HepG2 (cell line): ENCODE data around the gene CDK5RAP2. TPM values are rescaled to one million over a fixed set of nuclear protein-coding genes. Genes with fewer than 3 reads are reported as not detected.

Experiments
- ATAC-seq: fragments of 200-7000 bp; cut with Tn5 transposase; 3 replicates; pipeline ENCODE4 v1.9.1; 2020; ENCODE audit warnings: mild to moderate bottlenecking, moderate library complexity
- BruUV-seq: library from RNA; stranded (reverse); fragments of 400-500 nt; replicated peaks from 2 replicates; lab custom pipeline; 2021; lab: Mats Ljungman, UMichigan
- CTCF ChIA-PET: fragments of 300-600 bp; formaldehyde crosslinking; extraction: SDS; loops from one replicate; lab custom pipeline; 2021; ENCODE audit warnings: low total read pairs, inconsistent platforms, low intra/inter-chr PET ratio; lab: Yijun Ruan, JAX
- POLR2A ChIA-PET: fragments of 350-600 bp; sonication (Branson Sonifier 250); formaldehyde crosslinking; loops from one replicate; lab custom pipeline; 2020; ENCODE audit warnings: antibody characterized with exemption, inconsistent platforms; lab: Yijun Ruan, JAX
- DNase-seq: peaks from one replicate; pipeline ENCODE4 v3.0.0-alpha.2; 2015; ENCODE audit warnings: low spot score
- FAIRE-seq: peaks from 3 replicates; lab custom pipeline; 2011; peaks lifted over from hg19 to GRCh38; lab: Jason Lieb, UNC
- H2AFZ ChIP-seq: one replicate; pipeline ENCODE4 v1.6.1; 2011; ENCODE audit warnings: low read length, inconsistent platforms
- H3K27ac ChIP-seq: fragments of 300-600 bp; 3 replicates; pipeline ENCODE4 v1.8.0; 2011; ENCODE audit warnings: mixed run types, mild to moderate bottlenecking, mixed read lengths, low read length, inconsistent platforms; ENCODE audit not compliant: insufficient read depth; ENCODE audit errors: extremely low read length
- H3K27me3 ChIP-seq, 2 experiments: fragments of 200-600 bp in 1 of 2; 2 replicates in 1 of 2; 3 replicates in 1 of 2; pipeline versions ENCODE4 v1.6.0 to v1.8.0; 2011; ENCODE audit warnings: low read length in 2 of 2, mild to moderate bottlenecking in 2 of 2, moderate library complexity in 2 of 2, inconsistent platforms in 1 of 2; ENCODE audit not compliant: insufficient read depth in 2 of 2, control insufficient read depth in 1 of 2
- H3K36me3 ChIP-seq, 2 experiments: fragments of 200-600 bp in 1 of 2; replicated peaks in 1 of 2; 2 replicates in 1 of 2; 3 replicates in 1 of 2; pipeline versions ENCODE4 v1.5.1 to v1.8.0; 2011; ENCODE audit warnings: low read length in 2 of 2, inconsistent platforms in 1 of 2; ENCODE audit not compliant: insufficient read depth in 2 of 2, control insufficient read depth in 1 of 2
- H3K4me1 ChIP-seq: 2 replicates; pipeline ENCODE4 v1.5.1; 2012; ENCODE audit warnings: low read length, inconsistent platforms; ENCODE audit not compliant: insufficient read depth
- H3K4me2 ChIP-seq: 2 replicates; pipeline ENCODE4 v1.6.0; 2011; ENCODE audit warnings: low read depth, low read length, inconsistent platforms
- H3K4me3 ChIP-seq, 3 experiments: fragments of 200-600 bp in 1 of 3; sonication (generic), shearing (Covaris generic) in 1 of 3; replicated peaks in 1 of 3; 2 replicates each; pipeline ENCODE4 v1.5.1; 2011 to 2016; ENCODE audit warnings: low read length in 3 of 3, inconsistent platforms in 2 of 3, low read depth in 2 of 3, mild to moderate bottlenecking in 2 of 3, control low read depth in 1 of 3, mixed read lengths in 1 of 3; ENCODE audit not compliant: insufficient read depth in 1 of 3
- H3K79me2 ChIP-seq: one replicate; pipeline ENCODE4 v1.6.1; 2011; ENCODE audit warnings: low read length, inconsistent platforms; ENCODE audit not compliant: insufficient read depth
- H3K9ac ChIP-seq: 2 replicates; pipeline ENCODE4 v1.6.0; 2011; ENCODE audit warnings: mild to moderate bottlenecking, low read depth, low read length, inconsistent platforms; ENCODE audit not compliant: insufficient read depth
- H3K9me3 ChIP-seq: 2 replicates; pipeline ENCODE4 v1.5.1; 2012; ENCODE audit warnings: mild to moderate bottlenecking, low read length
- H4K20me1 ChIP-seq: 2 replicates; pipeline ENCODE4 v1.6.0; 2011; ENCODE audit warnings: inconsistent platforms, mild to moderate bottlenecking, low read length, moderate library complexity; ENCODE audit not compliant: insufficient read depth
- KDM1A ChIP-seq: IDR thresholded peaks from 2 replicates; pipeline ENCODE4 v1.6.1; 2016; ENCODE audit warnings: missing compliant biosample characterization
- NFE2L2 ChIP-seq: fragments of 150-350 bp; IDR thresholded peaks from 2 replicates; pipeline ENCODE4 v1.6.1; 2014; ENCODE audit warnings: low read length
- THAP11 ChIP-seq: IDR thresholded peaks from 2 replicates; pipeline ENCODE4 v1.6.1; 2016; ENCODE audit warnings: missing biosample characterization, missing genetic modification reagents
- YEATS2 ChIP-seq: sonication (generic); formaldehyde crosslinking; IDR thresholded peaks from 2 replicates; pipeline ENCODE4 v1.4.0; 2020; ENCODE audit warnings: missing genetic modification reagents, borderline replicate concordance
- ZFYVE20 ChIP-seq: sonication (generic); formaldehyde crosslinking; IDR thresholded peaks from 2 replicates; pipeline ENCODE4 v1.8.0; 2023; ENCODE audit warnings: low read depth, mild to moderate bottlenecking, moderate library complexity, missing genetic modification reagents, borderline replicate concordance
- ZNF20 ChIP-seq: sonication (generic); formaldehyde crosslinking; IDR thresholded peaks from 2 replicates; pipeline ENCODE4 v1.4.0; 2020; ENCODE audit warnings: mild to moderate bottlenecking, moderate library complexity, missing genetic modification reagents
- ZNF343 ChIP-seq: sonication (generic); formaldehyde crosslinking; IDR thresholded peaks from 2 replicates; pipeline ENCODE4 v1.4.0; 2020; ENCODE audit warnings: mild to moderate bottlenecking, missing genetic modification reagents
- ZNF530 ChIP-seq: sonication (generic); formaldehyde crosslinking; IDR thresholded peaks from 2 replicates; pipeline ENCODE4 v1.5.0; 2020; ENCODE audit warnings: low read depth, mild to moderate bottlenecking, missing genetic modification reagents
- ZNF589 ChIP-seq: sonication (generic); formaldehyde crosslinking; conservative IDR thresholded peaks from 2 replicates; pipeline ENCODE4 v1.8.0; 2022; ENCODE audit warnings: mild to moderate bottlenecking, moderate library complexity, missing genetic modification reagents
- ZNF883 ChIP-seq: sonication (generic); formaldehyde crosslinking; IDR thresholded peaks from 2 replicates; pipeline ENCODE4 v1.5.1; 2020; ENCODE audit warnings: mild to moderate bottlenecking, missing genetic modification reagents; ENCODE audit errors: not compliant biosample characterization
- WGBS: methylation state at CpG from one replicate; pipeline ENCODE4 v1.1.6; 2017; ENCODE audit warnings: low lambda C conversion rate; 5-methylcytosine and 5-hydroxymethylcytosine counted together
- in situ Hi-C: cut with HindIII; loops from 2 replicates; pipeline ENCODE4 v1.10.0; 2017; ENCODE audit warnings: low pct_unique_long_range_greater_than_20kb; ENCODE audit not compliant: extremely low pct_ligation_motif_present
- intact Hi-C: fragments of 100-400 bp; cut with micrococcal nuclease; formaldehyde crosslinking; loops from one replicate; pipeline ENCODE4 v1.10.0; 2022; ENCODE audit not compliant: unreplicated experiment
- polyA plus RNA-seq, 8 experiments: library from polyadenylated mRNA; depleted of rRNA in 3 of 8; stranded (reverse) in 7 of 8; unstranded in 1 of 8; fragments of >200 nt; fragmentation: Illumina TruSeq in 4 of 8; extraction: Trizol in 4 of 8; gene quantifications; 2 replicates each; pipeline versions ENCODE4 v1.2.1 to v1.2.3, GENCODE V29; 2011 to 2016; ENCODE audit warnings: low read depth in 4 of 8, missing spikeins in 1 of 8, mixed read lengths in 1 of 8; ENCODE audit not compliant: insufficient read depth in 1 of 8
- total RNA-seq, 5 experiments: library from RNA; depleted of rRNA; stranded (reverse); fragments of >200 nt; fragmentation: Illumina TruSeq; extraction: Trizol; gene quantifications; 2 replicates each; pipeline ENCODE4 v1.2.3, GENCODE V29; 2016; ENCODE audit warnings: low read depth in 1 of 5
- TF ChIP-seq, protein P1 (sequence below): sonication (generic); formaldehyde crosslinking; conservative IDR thresholded peaks from 2 replicates; pipeline ENCODE4 v1.4.0; 2020; ENCODE audit warnings: missing genetic modification reagents
- TF ChIP-seq, protein P2 (sequence below): IDR thresholded peaks from 2 replicates; pipeline ENCODE4 v1.6.1; 2018; ENCODE audit warnings: missing genetic modification reagents, mild to moderate bottlenecking, missing compliant biosample characterization

Gene CDK5RAP2
- total and polyA plus RNA-seq, 2 of the 13 experiments (the other 11 are each of a cell fraction or from before 2014, with no cell fraction given) = 31.8 to 42.2 TPM

- TF ChIP-seq NFE2L2 (no peak), THAP11 (CRISPR knock-in tag) (no peak), KDM1A (no peak), ZNF883 (no peak), ZFYVE20 (CRISPR knock-in tag) (no peak)
- TF ChIP-seq, protein P1, sequence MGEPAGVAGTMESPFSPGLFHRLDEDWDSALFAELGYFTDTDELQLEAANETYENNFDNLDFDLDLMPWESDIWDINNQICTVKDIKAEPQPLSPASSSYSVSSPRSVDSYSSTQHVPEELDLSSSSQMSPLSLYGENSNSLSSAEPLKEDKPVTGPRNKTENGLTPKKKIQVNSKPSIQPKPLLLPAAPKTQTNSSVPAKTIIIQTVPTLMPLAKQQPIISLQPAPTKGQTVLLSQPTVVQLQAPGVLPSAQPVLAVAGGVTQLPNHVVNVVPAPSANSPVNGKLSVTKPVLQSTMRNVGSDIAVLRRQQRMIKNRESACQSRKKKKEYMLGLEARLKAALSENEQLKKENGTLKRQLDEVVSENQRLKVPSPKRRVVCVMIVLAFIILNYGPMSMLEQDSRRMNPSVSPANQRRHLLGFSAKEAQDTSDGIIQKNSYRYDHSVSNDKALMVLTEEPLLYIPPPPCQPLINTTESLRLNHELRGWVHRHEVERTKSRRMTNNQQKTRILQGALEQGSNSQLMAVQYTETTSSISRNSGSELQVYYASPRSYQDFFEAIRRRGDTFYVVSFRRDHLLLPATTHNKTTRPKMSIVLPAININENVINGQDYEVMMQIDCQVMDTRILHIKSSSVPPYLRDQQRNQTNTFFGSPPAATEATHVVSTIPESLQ = no peak
Measured at GRCh38 chr9:120507936-120508510, 71.9 kb downstream of the CDK5RAP2 start (continued).

DNA sequence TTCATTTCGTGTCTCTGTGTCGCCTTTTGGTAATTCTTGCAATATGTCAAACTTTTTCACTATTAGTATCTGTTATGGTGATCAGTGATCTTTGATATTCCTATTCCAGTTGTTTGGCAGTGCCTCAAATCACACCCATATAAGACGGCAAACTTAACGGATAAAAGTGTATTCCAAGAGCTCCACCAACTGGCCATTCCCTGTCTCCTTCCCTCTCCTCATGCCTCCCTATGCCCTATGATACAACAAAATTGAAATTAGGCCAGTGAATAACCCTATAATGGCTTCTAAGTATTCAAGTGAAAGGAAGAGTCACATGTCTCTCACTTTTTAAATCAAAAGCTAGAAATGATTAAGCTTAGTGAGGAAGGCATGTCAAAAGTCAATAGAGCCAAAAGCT, 74.8 kb downstream of the CDK5RAP2 start:
- intact Hi-C loops (no loop called here), in situ Hi-C loops (no loop called here)
- Histone ChIP-seq H3K27me3 (no peaks in the 10 kb centered on the region), H3K9ac (no peak overlapping the region), H3K9me3 (no peaks in the 10 kb centered on the region), H3K4me3 (no peak overlapping the region), H3K27ac (no peak overlapping the region), H3K4me2 (no peak overlapping the region), H3K4me1 (no peaks in the 10 kb centered on the region), H4K20me1 (no peaks in the 10 kb centered on the region), H3K79me2 (no peaks in the 10 kb centered on the region), H2AFZ (no peak overlapping the region), H3K36me3 (peaks cover 26 to 66% of the 10 kb centered on the region in 2 experiments)
- CTCF ChIA-PET = no interaction called here
- WGBS = over 99% methylated on average over 4 of the region's 4 CpGs
- no TSS peak for BruUV-seq
- POLR2A ChIA-PET = no interaction called here
- DNase-seq (no peak), FAIRE-seq (no peak), ATAC-seq (no peak)
- TF ChIP-seq ZNF530 (CRISPR knock-in tag) (no peak), ZNF20 (CRISPR knock-in tag) (no peak), ZNF589 (no peak), ZNF343 (CRISPR knock-in tag) (no peak), YEATS2 (CRISPR knock-in tag) (no peak)
- TF ChIP-seq, protein P2, sequence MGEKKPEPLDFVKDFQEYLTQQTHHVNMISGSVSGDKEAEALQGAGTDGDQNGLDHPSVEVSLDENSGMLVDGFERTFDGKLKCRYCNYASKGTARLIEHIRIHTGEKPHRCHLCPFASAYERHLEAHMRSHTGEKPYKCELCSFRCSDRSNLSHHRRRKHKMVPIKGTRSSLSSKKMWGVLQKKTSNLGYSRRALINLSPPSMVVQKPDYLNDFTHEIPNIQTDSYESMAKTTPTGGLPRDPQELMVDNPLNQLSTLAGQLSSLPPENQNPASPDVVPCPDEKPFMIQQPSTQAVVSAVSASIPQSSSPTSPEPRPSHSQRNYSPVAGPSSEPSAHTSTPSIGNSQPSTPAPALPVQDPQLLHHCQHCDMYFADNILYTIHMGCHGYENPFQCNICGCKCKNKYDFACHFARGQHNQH (CRISPR knock-in tag) = no peak
